MM.1S (cell line): ENCODE results near the gene ARHGAP32.

Experiments used
- CTCF ChIP-seq: fragments of 300-600 bp; sonication (generic); IDR thresholded peaks from 2 replicates; pipeline ENCODE4 v1.5.1; 2016; ENCODE audit warnings: antibody characterized with exemption, low read length, mixed read lengths
- EZH2 ChIP-seq: fragments of 300-600 bp; sonication (generic); optimal IDR thresholded peaks from 2 replicates; pipeline ENCODE3; 2017; ENCODE audit warnings: low read depth, mild to moderate bottlenecking, antibody characterized with exemption, low read length, mixed read lengths
- EZH2phosphoT487 ChIP-seq: fragments of 300-600 bp; sonication (generic); IDR thresholded peaks from 2 replicates; pipeline ENCODE4 v1.6.1; 2018; ENCODE audit warnings: antibody characterized with exemption, low read length

GRCh38 chr11:129018991-129019390 is 173.1 kb downstream of the ARHGAP32 start:
- TF ChIP-seq CTCF (no peak), EZH2phosphoT487 (no peak), EZH2 (no peak)
